Measurements from ENCODE around the gene HIVEP3.
"Not testable (repeated sequence)": the region's sequence is repeated elsewhere in the genome, so short reads cannot be mapped to it uniquely, and the experiment has no call there.

DNA sequence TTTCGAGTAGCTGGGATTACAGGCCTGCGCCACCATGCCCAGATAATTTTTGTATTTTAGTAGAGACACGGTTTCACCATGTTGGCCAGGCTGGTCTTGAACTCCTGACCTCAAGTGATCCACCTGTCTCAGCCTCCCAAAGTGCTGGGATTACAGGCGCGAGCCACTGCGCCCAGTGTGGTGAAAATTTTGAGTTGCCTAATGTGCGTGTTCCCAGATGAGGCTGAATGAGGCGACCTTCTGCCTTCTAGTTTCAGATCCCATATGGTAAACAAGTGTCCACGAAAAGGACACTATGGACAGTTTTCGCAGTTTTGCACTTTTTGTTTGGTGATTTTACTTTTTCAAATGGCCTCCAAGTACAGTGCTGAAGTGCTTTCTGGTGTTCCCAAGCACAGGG, 226.8 kb downstream of the HIVEP3 start:
- TF ChIP-seq, protein P1, sequence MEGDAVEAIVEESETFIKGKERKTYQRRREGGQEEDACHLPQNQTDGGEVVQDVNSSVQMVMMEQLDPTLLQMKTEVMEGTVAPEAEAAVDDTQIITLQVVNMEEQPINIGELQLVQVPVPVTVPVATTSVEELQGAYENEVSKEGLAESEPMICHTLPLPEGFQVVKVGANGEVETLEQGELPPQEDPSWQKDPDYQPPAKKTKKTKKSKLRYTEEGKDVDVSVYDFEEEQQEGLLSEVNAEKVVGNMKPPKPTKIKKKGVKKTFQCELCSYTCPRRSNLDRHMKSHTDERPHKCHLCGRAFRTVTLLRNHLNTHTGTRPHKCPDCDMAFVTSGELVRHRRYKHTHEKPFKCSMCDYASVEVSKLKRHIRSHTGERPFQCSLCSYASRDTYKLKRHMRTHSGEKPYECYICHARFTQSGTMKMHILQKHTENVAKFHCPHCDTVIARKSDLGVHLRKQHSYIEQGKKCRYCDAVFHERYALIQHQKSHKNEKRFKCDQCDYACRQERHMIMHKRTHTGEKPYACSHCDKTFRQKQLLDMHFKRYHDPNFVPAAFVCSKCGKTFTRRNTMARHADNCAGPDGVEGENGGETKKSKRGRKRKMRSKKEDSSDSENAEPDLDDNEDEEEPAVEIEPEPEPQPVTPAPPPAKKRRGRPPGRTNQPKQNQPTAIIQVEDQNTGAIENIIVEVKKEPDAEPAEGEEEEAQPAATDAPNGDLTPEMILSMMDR (IDR thresholded peaks at IDR 0.05): not testable (repeated sequence)
- not testable (repeated sequence) for TF ChIP-seq EZH2phosphoT487, EZH2 (IDR thresholded peaks at IDR 0.05)
